ENCODE measurements around the gene WWC2.

WWC2 gene

GRCh38 chr4:183328832-183329231 is 229.8 kb downstream of the WWC2 start (continued):
- TF ChIP-seq IKZF3 (tag by site-specific recombination; IDR thresholded peaks at IDR 0.05): no peak
- no peak for TF ChIP-seq ZNF362 (tag by site-specific recombination; IDR thresholded peaks at IDR 0.05)
- TF ChIP-seq KLF8 (tag by site-specific recombination; IDR thresholded peaks at IDR 0.05): no peak
- no peak for TF ChIP-seq ZNF248 (tag by site-specific recombination; IDR thresholded peaks at IDR 0.05)

- no peak overlapping the region for H3K4me3 ChIP-seq (ENCODE audit: low read depth, low read length)
- H3K27ac ChIP-seq (ENCODE audit: extremely low read depth, low read depth, low read length): no peak overlapping the region
- H3K36me3 ChIP-seq (ENCODE audit: control insufficient read depth in 2 of 2, insufficient read depth in 1 of 2, low read length in 2 of 2): no peaks in the 10 kb centered on the region
- ChIA-PET POLR2A (no interaction called here), CTCF (no interaction called here)
- H3K9me3 ChIP-seq (ENCODE audit: control insufficient read depth, insufficient read depth, low read depth, low read length): no peaks in the 10 kb centered on the region
- H3K4me1 ChIP-seq (ENCODE audit: control insufficient read depth, insufficient read depth, low read length): no peaks in the 10 kb centered on the region; the same call in 1 of the 2 replicates
- TF ChIP-seq ZNF214 (tag by site-specific recombination; IDR thresholded peaks at IDR 0.05; ENCODE audit: borderline replicate concordance): no peak
- TF ChIP-seq YY1 (tag by site-specific recombination; IDR thresholded peaks at IDR 0.05): no peak
- TF ChIP-seq GLIS1 (tag by site-specific recombination; IDR thresholded peaks at IDR 0.05): no peak
- no peak for TF ChIP-seq ZNF558 (tag by site-specific recombination; IDR thresholded peaks at IDR 0.05)
- no peak for TF ChIP-seq PRDM6 (tag by site-specific recombination; IDR thresholded peaks at IDR 0.05)
- TF ChIP-seq ZSCAN30 (tag by site-specific recombination; IDR thresholded peaks at IDR 0.05): no peak
- TF ChIP-seq PATZ1 (tag by site-specific recombination; IDR thresholded peaks at IDR 0.05): no peak
- TF ChIP-seq ZNF26 (tag by site-specific recombination; IDR thresholded peaks at IDR 0.05): no peak
- TF ChIP-seq ZNF473 (tag by site-specific recombination; IDR thresholded peaks at IDR 0.05): no peak
- TF ChIP-seq ZBTB44 (tag by site-specific recombination; IDR thresholded peaks at IDR 0.05): no peak
- TF ChIP-seq ZBTB10 (tag by site-specific recombination; IDR thresholded peaks at IDR 0.05): no peak
- TF ChIP-seq ZNF600 (tag by site-specific recombination; IDR thresholded peaks at IDR 0.05): no peak
- TF ChIP-seq ZNF521 (tag by site-specific recombination; IDR thresholded peaks at IDR 0.05): no peak
- no peak for TF ChIP-seq ZNF626 (tag by site-specific recombination; IDR thresholded peaks at IDR 0.05)
- no peak for TF ChIP-seq ZFP3 (tag by site-specific recombination; IDR thresholded peaks at IDR 0.05; ENCODE audit: low read depth)
Measured at GRCh38 chr4:183329244-183329643, 230.2 kb downstream of the WWC2 start.
